Astrocyte (in vitro differentiated cells and primary cell): ENCODE results near the gene PCLO.

Source experiments
- CTCF ChIP-seq: IDR thresholded peaks from 2 replicates; pipeline ENCODE4 v1.5.1; 2011; ENCODE audit warnings: low read depth, mild to moderate bottlenecking, inconsistent platforms, low read length, moderate library complexity; ENCODE audit not compliant: insufficient read depth
- EZH2 ChIP-seq: IDR thresholded peaks from 2 replicates; pipeline ENCODE4 v1.6.1; 2012; ENCODE audit warnings: mild to moderate bottlenecking, low read length, inconsistent platforms; ENCODE audit not compliant: insufficient read depth

GRCh38 chr7:83161186-83161585 is 1.5 kb downstream of the PCLO start:
- TF ChIP-seq CTCF (no peak), EZH2 (no peak)
